ENCODE data around the gene ANKRD52.

DNA sequence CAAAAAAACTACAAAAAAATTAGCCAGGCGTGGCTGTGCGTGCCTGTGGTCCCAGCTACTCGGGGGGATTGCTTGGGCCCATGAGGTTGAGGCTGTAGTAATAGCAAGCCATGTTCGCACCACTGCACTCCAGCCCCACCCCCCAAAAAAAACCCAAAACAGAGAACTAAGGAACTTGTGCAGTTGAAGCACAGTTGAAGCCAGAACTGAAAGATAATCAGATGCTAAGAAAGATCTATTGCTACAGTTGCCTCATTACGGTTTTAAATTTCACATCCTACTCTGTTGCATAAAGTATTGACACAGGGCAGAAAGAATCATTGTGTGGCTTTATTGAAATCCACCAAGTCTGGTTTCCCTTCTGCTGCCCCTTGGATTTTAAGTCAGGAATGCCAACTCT, 38.1 kb upstream of the ANKRD52 start:
- TF ChIP-seq, protein P1, sequence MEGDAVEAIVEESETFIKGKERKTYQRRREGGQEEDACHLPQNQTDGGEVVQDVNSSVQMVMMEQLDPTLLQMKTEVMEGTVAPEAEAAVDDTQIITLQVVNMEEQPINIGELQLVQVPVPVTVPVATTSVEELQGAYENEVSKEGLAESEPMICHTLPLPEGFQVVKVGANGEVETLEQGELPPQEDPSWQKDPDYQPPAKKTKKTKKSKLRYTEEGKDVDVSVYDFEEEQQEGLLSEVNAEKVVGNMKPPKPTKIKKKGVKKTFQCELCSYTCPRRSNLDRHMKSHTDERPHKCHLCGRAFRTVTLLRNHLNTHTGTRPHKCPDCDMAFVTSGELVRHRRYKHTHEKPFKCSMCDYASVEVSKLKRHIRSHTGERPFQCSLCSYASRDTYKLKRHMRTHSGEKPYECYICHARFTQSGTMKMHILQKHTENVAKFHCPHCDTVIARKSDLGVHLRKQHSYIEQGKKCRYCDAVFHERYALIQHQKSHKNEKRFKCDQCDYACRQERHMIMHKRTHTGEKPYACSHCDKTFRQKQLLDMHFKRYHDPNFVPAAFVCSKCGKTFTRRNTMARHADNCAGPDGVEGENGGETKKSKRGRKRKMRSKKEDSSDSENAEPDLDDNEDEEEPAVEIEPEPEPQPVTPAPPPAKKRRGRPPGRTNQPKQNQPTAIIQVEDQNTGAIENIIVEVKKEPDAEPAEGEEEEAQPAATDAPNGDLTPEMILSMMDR (IDR thresholded peaks at IDR 0.05; ENCODE audit: low read depth, low read length, missing input control) = no peak
- TF ChIP-seq, protein P2, sequence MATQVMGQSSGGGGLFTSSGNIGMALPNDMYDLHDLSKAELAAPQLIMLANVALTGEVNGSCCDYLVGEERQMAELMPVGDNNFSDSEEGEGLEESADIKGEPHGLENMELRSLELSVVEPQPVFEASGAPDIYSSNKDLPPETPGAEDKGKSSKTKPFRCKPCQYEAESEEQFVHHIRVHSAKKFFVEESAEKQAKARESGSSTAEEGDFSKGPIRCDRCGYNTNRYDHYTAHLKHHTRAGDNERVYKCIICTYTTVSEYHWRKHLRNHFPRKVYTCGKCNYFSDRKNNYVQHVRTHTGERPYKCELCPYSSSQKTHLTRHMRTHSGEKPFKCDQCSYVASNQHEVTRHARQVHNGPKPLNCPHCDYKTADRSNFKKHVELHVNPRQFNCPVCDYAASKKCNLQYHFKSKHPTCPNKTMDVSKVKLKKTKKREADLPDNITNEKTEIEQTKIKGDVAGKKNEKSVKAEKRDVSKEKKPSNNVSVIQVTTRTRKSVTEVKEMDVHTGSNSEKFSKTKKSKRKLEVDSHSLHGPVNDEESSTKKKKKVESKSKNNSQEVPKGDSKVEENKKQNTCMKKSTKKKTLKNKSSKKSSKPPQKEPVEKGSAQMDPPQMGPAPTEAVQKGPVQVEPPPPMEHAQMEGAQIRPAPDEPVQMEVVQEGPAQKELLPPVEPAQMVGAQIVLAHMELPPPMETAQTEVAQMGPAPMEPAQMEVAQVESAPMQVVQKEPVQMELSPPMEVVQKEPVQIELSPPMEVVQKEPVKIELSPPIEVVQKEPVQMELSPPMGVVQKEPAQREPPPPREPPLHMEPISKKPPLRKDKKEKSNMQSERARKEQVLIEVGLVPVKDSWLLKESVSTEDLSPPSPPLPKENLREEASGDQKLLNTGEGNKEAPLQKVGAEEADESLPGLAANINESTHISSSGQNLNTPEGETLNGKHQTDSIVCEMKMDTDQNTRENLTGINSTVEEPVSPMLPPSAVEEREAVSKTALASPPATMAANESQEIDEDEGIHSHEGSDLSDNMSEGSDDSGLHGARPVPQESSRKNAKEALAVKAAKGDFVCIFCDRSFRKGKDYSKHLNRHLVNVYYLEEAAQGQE (IDR thresholded peaks at IDR 0.05) = no peak
- TF ChIP-seq YY1 (IDR thresholded peaks at IDR 0.05) (no peak), TAF1 (conservative IDR thresholded peaks at IDR 0.05) (no peak), RAD21 (IDR thresholded peaks at IDR 0.05) (no peak), JUND (IDR thresholded peaks at IDR 0.05) (no peak), SP1 (IDR thresholded peaks at IDR 0.05) (no peak)
- TF ChIP-seq, protein P3, sequence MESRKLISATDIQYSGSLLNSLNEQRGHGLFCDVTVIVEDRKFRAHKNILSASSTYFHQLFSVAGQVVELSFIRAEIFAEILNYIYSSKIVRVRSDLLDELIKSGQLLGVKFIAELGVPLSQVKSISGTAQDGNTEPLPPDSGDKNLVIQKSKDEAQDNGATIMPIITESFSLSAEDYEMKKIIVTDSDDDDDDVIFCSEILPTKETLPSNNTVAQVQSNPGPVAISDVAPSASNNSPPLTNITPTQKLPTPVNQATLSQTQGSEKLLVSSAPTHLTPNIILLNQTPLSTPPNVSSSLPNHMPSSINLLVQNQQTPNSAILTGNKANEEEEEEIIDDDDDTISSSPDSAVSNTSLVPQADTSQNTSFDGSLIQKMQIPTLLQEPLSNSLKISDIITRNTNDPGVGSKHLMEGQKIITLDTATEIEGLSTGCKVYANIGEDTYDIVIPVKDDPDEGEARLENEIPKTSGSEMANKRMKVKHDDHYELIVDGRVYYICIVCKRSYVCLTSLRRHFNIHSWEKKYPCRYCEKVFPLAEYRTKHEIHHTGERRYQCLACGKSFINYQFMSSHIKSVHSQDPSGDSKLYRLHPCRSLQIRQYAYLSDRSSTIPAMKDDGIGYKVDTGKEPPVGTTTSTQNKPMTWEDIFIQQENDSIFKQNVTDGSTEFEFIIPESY (IDR thresholded peaks at IDR 0.05) = no peak
- TF ChIP-seq, protein P4, sequence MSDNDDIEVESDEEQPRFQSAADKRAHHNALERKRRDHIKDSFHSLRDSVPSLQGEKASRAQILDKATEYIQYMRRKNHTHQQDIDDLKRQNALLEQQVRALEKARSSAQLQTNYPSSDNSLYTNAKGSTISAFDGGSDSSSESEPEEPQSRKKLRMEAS (IDR thresholded peaks at IDR 0.05) = no peak
- TF ChIP-seq, protein P5, sequence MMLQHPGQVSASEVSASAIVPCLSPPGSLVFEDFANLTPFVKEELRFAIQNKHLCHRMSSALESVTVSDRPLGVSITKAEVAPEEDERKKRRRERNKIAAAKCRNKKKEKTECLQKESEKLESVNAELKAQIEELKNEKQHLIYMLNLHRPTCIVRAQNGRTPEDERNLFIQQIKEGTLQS (IDR thresholded peaks at IDR 0.05) = no peak

All from liver (tissue), 3 donors.